SK-N-SH treated with all-trans-retinoic acid at 6 μM for 48 hours (cell line): ENCODE data around the gene MYOC.
"Not testable (repeated sequence)": the region's sequence is repeated elsewhere in the genome, so short reads cannot be mapped to it uniquely, and the experiment has no call there.

Experiments
- ATAC-seq: fragments of 200-7000 bp; cut with Tn5 transposase; 3 replicates; pipeline ENCODE4 v1.9.1; 2020; ENCODE audit warnings: mild to moderate bottlenecking, moderate library complexity
- ARNTL ChIP-seq: fragments of 450-650 bp; formaldehyde crosslinking; IDR thresholded peaks from 2 replicates; pipeline ENCODE4 v1.5.0; 2020; ENCODE audit warnings: low read depth, mild to moderate bottlenecking, moderate library complexity, borderline replicate concordance
- BACH2 ChIP-seq: fragments of 250-450 bp; sonication (Bioruptor Pico); IDR thresholded peaks from 2 replicates; pipeline ENCODE4 v1.9.0; 2021; ENCODE audit warnings: mild to moderate bottlenecking, borderline replicate concordance
- CREB5 ChIP-seq: fragments of 250-450 bp; sonication (Bioruptor Pico); IDR thresholded peaks from 2 replicates; pipeline ENCODE4 v1.5.1; 2020; ENCODE audit warnings: low read depth, mild to moderate bottlenecking, moderate library complexity
- CSDC2 ChIP-seq: fragments of 250-450 bp; sonication (Bioruptor Pico); IDR thresholded peaks from 2 replicates; pipeline ENCODE4 v1.5.0; 2020; ENCODE audit warnings: mild to moderate bottlenecking, moderate library complexity
- ESRRG ChIP-seq: fragments of 250-450 bp; sonication (Bioruptor Pico); IDR thresholded peaks from 2 replicates; pipeline ENCODE4 v1.6.1; 2021; ENCODE audit warnings: mild to moderate bottlenecking
- GLIS3 ChIP-seq: fragments of 250-450 bp; sonication (Bioruptor Pico); IDR thresholded peaks from 2 replicates; pipeline ENCODE4 v1.5.0; 2020; ENCODE audit warnings: mild to moderate bottlenecking, moderate library complexity
- ISL1 ChIP-seq: fragments of 250-450 bp; sonication (Bioruptor Pico); IDR thresholded peaks from 2 replicates; pipeline ENCODE4 v2.1.2; 2022; ENCODE audit warnings: mild to moderate bottlenecking, moderate library complexity
- OSR1 ChIP-seq: fragments of 250-450 bp; sonication (Bioruptor Pico); IDR thresholded peaks from 2 replicates; pipeline ENCODE4 v1.8.0; 2022; ENCODE audit warnings: moderate library complexity, mild to moderate bottlenecking, inconsistent platforms
- PATZ1 ChIP-seq: fragments of 250-450 bp; sonication (Bioruptor Pico); IDR thresholded peaks from 2 replicates; pipeline ENCODE4 v1.8.0; 2020; ENCODE audit warnings: mild to moderate bottlenecking, moderate library complexity, borderline replicate concordance
- POU6F1 ChIP-seq: fragments of 250-450 bp; sonication (Bioruptor Pico); IDR thresholded peaks from 2 replicates; pipeline ENCODE4 v1.8.0; 2021; ENCODE audit warnings: low read depth, mild to moderate bottlenecking, moderate library complexity, borderline replicate concordance
- PPARA ChIP-seq: fragments of 250-450 bp; sonication (Bioruptor Pico); IDR thresholded peaks from 2 replicates; pipeline ENCODE4 v1.5.0; 2020; ENCODE audit warnings: mild to moderate bottlenecking, borderline replicate concordance
- RARB ChIP-seq: fragments of 250-450 bp; sonication (Bioruptor Pico); IDR thresholded peaks from 2 replicates; pipeline ENCODE4 v1.8.0; 2021; ENCODE audit warnings: mild to moderate bottlenecking, moderate library complexity
- SNAI2 ChIP-seq: fragments of 250-450 bp; sonication (Bioruptor Pico); IDR thresholded peaks from 2 replicates; pipeline ENCODE4 v1.5.0; 2020; ENCODE audit warnings: mild to moderate bottlenecking, moderate library complexity
- TCF4 ChIP-seq: fragments of 250-450 bp; sonication (Bioruptor Pico); IDR thresholded peaks from 2 replicates; pipeline ENCODE4 v1.8.0; 2021; ENCODE audit warnings: mild to moderate bottlenecking, moderate library complexity, borderline replicate concordance
- TOX ChIP-seq: fragments of 250-450 bp; sonication (Bioruptor Pico); IDR thresholded peaks from 2 replicates; pipeline ENCODE4 v1.8.0; 2021; ENCODE audit warnings: mild to moderate bottlenecking, moderate library complexity, borderline replicate concordance
- TSHZ2 ChIP-seq: fragments of 250-450 bp; sonication (Bioruptor Pico); IDR thresholded peaks from 2 replicates; pipeline ENCODE4 v1.5.0; 2020; ENCODE audit warnings: mild to moderate bottlenecking, moderate library complexity
- ZC3H10 ChIP-seq: fragments of 250-450 bp; sonication (Bioruptor Pico); IDR thresholded peaks from 2 replicates; pipeline ENCODE4 v1.5.1; 2021; ENCODE audit warnings: mild to moderate bottlenecking, moderate library complexity
- ZFP3 ChIP-seq: fragments of 250-450 bp; sonication (Bioruptor Pico); IDR thresholded peaks from 2 replicates; pipeline ENCODE4 v1.5.0; 2020; ENCODE audit warnings: mild to moderate bottlenecking, moderate library complexity
- ZFP30 ChIP-seq: fragments of 450-650 bp; formaldehyde crosslinking; IDR thresholded peaks from 2 replicates; pipeline ENCODE4 v1.5.0; 2022; ENCODE audit warnings: mild to moderate bottlenecking, moderate library complexity
- ZNF565 ChIP-seq: fragments of 450-650 bp; formaldehyde crosslinking; conservative IDR thresholded peaks from 2 replicates; pipeline ENCODE4 v1.5.0; 2020; ENCODE audit warnings: low read depth, mild to moderate bottlenecking, moderate library complexity
- ZNF70 ChIP-seq: fragments of 450-650 bp; formaldehyde crosslinking; IDR thresholded peaks from 2 replicates; pipeline ENCODE4 v1.5.0; 2020; ENCODE audit warnings: mild to moderate bottlenecking, moderate library complexity
- ZNF8 ChIP-seq: fragments of 450-650 bp; formaldehyde crosslinking; IDR thresholded peaks from 2 replicates; pipeline ENCODE4 v1.5.0; 2020; ENCODE audit warnings: mild to moderate bottlenecking, moderate library complexity

Gene MYOC

GRCh38 chr1:171623651-171624331 is 28.7 kb downstream of the MYOC start:
- no peak for ATAC-seq

GRCh38 chr1:171622152-171622462 is 30.4 kb downstream of the MYOC start, which contains the start of gene MYOCOS:
TSS of gene MYOCOS (plus strand) at chr1:171622243. CDS start at chr1:171623884, 1,641 bp downstream.
- ATAC-seq, result no peak
- TF ChIP-seq BACH2 (CRISPR knock-in tag), result no peak

More at GRCh38 chr1:171623651-171624331, 28.7 kb downstream of the MYOC start:
- TF ChIP-seq SNAI2 (CRISPR knock-in tag), result no peak
- no peak for TF ChIP-seq ARNTL
- TF ChIP-seq TCF4 (CRISPR knock-in tag), result no peak
- TF ChIP-seq OSR1 (CRISPR knock-in tag), result no peak
- TF ChIP-seq RARB (CRISPR knock-in tag), result no peak
- no peak for TF ChIP-seq ZFP3
- TF ChIP-seq ZC3H10, result no peak
- TF ChIP-seq ZNF70, result no peak
- TF ChIP-seq PPARA (CRISPR knock-in tag), result no peak
- no peak for TF ChIP-seq ESRRG (CRISPR knock-in tag)
- no peak for TF ChIP-seq ZNF565 (CRISPR knock-in tag)
- TF ChIP-seq TOX, result no peak
- no peak for TF ChIP-seq PATZ1 (CRISPR knock-in tag)
- TF ChIP-seq BACH2 (CRISPR knock-in tag), result no peak
- no peak for TF ChIP-seq TSHZ2 (CRISPR knock-in tag)
- TF ChIP-seq CSDC2 (CRISPR knock-in tag), result no peak
- TF ChIP-seq ZNF8 (CRISPR knock-in tag), result no peak

GRCh38 chr1:171616586-171616985 is 35.9 kb downstream of the MYOC start:
- no peak for ATAC-seq
- no peak for TF ChIP-seq RARB (CRISPR knock-in tag)
- no peak for TF ChIP-seq GLIS3 (CRISPR knock-in tag)
- TF ChIP-seq SNAI2 (CRISPR knock-in tag), result no peak
- TF ChIP-seq ZC3H10, result no peak
- TF ChIP-seq ZFP30 (CRISPR knock-in tag), result no peak
- no peak for TF ChIP-seq OSR1 (CRISPR knock-in tag)
- TF ChIP-seq CREB5 (CRISPR knock-in tag), result no peak
- TF ChIP-seq TCF4 (CRISPR knock-in tag), result no peak
- TF ChIP-seq PATZ1 (CRISPR knock-in tag), result no peak
- no peak for TF ChIP-seq POU6F1 (CRISPR knock-in tag)
- TF ChIP-seq ARNTL, result no peak
- no peak for TF ChIP-seq PPARA (CRISPR knock-in tag)
- TF ChIP-seq TSHZ2 (CRISPR knock-in tag), result no peak
- TF ChIP-seq ZFP3, result no peak
- no peak for TF ChIP-seq ISL1 (CRISPR knock-in tag)
- TF ChIP-seq ZNF565 (CRISPR knock-in tag), result no peak
- no peak for TF ChIP-seq TOX

GRCh38 chr1:171615122-171615906 is 37.2 kb downstream of the MYOC start:
- not testable (repeated sequence) for ATAC-seq
